ENCODE data around the gene PTS.

The PTS gene

DNA sequence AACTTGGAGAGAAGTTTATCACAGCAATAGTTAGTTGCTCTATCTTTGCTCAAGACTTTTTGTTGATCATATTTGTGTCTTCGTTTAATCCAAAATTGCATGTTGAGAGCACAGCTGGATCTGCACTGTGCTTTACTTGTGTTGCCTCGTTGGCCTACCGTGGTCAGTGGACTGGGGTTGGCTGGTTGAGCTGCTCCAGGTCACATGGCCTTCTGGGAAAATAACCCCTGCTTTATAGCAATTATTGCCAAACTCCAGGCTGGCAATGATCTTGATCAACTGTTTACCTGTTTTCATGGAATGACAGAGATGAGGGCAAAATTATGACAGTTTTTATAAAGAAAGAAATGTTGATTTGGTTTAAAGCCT, 40.2 kb downstream of the PTS start:
- DNase-seq (ENCODE audit: low read depth) = no peak
- TF ChIP-seq, protein P1, sequence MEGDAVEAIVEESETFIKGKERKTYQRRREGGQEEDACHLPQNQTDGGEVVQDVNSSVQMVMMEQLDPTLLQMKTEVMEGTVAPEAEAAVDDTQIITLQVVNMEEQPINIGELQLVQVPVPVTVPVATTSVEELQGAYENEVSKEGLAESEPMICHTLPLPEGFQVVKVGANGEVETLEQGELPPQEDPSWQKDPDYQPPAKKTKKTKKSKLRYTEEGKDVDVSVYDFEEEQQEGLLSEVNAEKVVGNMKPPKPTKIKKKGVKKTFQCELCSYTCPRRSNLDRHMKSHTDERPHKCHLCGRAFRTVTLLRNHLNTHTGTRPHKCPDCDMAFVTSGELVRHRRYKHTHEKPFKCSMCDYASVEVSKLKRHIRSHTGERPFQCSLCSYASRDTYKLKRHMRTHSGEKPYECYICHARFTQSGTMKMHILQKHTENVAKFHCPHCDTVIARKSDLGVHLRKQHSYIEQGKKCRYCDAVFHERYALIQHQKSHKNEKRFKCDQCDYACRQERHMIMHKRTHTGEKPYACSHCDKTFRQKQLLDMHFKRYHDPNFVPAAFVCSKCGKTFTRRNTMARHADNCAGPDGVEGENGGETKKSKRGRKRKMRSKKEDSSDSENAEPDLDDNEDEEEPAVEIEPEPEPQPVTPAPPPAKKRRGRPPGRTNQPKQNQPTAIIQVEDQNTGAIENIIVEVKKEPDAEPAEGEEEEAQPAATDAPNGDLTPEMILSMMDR (IDR thresholded peaks at IDR 0.05; ENCODE audit: low read depth, low read length, missing control alignments) = no peak
- in situ Hi-C loops (cut with HindIII; ENCODE audit: low sequenced_read_pairs) = no loop called here
- H3K4me3 ChIP-seq (ENCODE audit: low read depth, low read length) = no peak overlapping the region

DNA sequence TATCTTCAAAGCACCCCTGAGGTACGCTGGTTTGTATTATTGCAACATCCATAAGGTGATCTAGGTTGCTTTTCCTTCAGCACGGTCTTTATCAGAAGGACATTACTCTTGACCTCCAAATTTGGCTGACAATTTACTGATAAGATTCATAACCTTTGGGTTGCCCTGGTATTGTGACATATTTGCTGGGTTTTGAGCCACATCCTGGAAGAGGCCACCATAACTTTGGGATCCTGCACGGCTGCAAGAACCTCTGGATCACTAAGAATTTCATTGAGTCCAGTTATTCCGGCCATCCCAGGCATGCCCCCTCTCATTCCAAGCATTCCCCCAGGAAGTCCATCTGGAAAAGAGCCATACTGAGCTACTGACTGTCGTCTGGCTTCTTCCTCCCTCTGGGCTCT, 41.0 kb downstream of the PTS start:
- no peak overlapping the region for H3K4me3 ChIP-seq (ENCODE audit: low read depth, low read length)
- TF ChIP-seq, protein P1 (IDR thresholded peaks at IDR 0.05; ENCODE audit: low read depth, low read length, missing control alignments) = no peak
- no peak for DNase-seq (ENCODE audit: low read depth)
- in situ Hi-C loops (cut with HindIII; ENCODE audit: low sequenced_read_pairs) = no loop called here

DNA sequence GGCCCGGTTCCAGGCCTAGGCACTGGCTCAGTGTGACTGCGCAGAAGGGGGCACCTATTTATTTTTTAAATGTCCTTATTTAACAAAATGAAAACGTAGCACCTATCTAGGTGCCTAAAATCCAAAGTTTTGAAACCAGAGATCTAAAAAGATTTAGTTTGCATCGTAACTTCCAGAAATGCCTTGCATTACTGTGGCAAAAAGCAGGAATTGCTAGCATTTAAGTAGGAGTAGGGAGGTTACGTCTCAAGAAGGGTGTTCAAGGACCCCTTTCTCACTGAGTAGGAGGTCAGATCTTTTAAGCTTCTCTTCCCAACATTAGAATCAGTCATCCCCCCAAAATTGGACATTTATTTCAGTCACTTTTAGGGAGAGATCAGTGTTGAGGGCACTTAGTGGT, 42.2 kb downstream of the PTS start:
- no peak for DNase-seq (ENCODE audit: low read depth)
- in situ Hi-C loops (cut with HindIII; ENCODE audit: low sequenced_read_pairs) = no loop called here
- no peak overlapping the region for H3K4me3 ChIP-seq (ENCODE audit: low read depth, low read length)
- TF ChIP-seq, protein P1 (IDR thresholded peaks at IDR 0.05; ENCODE audit: low read depth, low read length, missing control alignments) = no peak

DNA sequence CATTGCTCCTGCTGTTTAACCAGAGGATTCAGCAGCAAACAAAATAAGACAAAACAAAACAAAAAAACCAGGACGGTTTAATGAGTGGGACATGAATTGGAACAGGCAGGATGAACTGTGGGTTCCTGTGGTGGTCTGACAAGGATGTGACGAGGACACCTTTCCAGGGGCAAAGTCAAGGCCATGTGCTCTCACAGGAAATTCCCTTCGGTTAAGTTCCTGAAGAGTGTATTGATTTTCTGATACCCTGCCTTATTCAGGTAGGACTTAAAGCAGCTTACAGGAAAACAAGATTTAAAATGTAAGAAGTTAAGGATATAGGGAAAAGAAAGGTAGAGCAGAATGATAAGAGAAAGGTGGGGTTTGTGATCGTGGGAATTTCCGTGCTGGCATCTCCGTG, 42.9 kb downstream of the PTS start:
- H3K4me3 ChIP-seq (ENCODE audit: low read depth, low read length) = no peak overlapping the region
- DNase-seq (ENCODE audit: low read depth) = no peak
- TF ChIP-seq, protein P1 (IDR thresholded peaks at IDR 0.05; ENCODE audit: low read depth, low read length, missing control alignments) = no peak
- in situ Hi-C loops (cut with HindIII; ENCODE audit: low sequenced_read_pairs) = no loop called here

DNA sequence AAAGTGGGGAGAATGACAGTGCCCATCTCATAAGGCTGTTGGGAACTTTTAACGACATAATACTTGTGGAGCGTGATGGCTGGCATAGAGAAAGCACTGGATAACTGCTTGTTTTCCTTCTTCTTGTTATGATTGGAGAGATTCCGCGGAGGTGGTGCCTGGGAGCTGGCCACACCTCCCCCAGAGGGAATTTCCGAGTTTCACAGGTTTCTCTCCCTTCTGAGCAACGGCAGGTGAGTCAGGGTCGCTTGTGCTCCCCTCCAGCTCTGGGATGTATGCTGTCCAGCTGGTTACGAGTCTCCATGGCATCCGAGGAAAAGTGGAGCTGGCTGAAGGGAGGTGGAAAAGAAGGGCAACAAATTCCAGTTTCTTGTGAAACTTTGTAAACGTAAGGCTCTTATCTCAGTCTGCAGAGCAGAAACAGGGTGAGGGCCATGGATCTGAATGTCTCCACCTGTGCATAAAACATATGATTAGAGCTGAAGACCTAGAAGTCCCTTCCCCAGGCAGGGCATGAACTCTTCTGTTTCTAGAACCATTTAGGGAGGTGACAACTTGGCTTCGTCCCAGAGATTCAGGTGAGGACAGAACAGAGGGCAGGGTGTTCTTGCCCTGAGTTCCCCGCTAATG, 44.4 kb downstream of the PTS start:
- in situ Hi-C loops (cut with HindIII; ENCODE audit: low sequenced_read_pairs) = no loop called here
- DNase-seq (ENCODE audit: low read depth) = no peak
- TF ChIP-seq, protein P1 (IDR thresholded peaks at IDR 0.05; ENCODE audit: low read depth, low read length, missing control alignments) = no peak

DNA sequence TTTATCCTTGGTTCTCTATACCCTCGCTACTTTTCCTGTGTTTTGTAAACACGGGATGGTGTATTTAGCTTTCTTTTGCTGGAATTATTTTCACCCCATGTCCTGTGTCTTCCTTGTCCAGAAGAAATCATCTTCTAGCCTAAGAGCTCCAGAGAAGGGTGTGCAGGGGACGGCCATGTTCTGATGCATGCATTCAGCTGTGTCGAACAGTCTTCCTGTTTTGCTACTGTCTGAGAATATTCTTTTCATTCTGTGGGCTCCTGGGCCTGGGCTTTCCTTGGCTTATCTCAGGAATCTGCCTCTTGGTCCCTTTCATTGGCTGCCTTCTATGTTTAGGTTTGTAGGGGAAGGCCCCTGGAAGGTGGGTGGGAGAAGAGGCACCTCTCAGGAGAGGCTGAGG, 45.0 kb downstream of the PTS start:
- in situ Hi-C loops (cut with HindIII; ENCODE audit: low sequenced_read_pairs) = no loop called here
- TF ChIP-seq, protein P1 (IDR thresholded peaks at IDR 0.05; ENCODE audit: low read depth, low read length, missing control alignments) = no peak
- no peak overlapping the region for H3K4me3 ChIP-seq (ENCODE audit: low read depth, low read length)
- DNase-seq (ENCODE audit: low read depth) = no peak

More for the DNA sequence above, 44.4 kb downstream of the PTS start:
- no peak overlapping the region for H3K4me3 ChIP-seq (ENCODE audit: low read depth, low read length)
